ENCODE results near the gene CETN2.
"Not testable (repeated sequence)": the region's sequence is repeated elsewhere in the genome, so short reads cannot be mapped to it uniquely, and the experiment has no call there.

Gene CETN2

DNA sequence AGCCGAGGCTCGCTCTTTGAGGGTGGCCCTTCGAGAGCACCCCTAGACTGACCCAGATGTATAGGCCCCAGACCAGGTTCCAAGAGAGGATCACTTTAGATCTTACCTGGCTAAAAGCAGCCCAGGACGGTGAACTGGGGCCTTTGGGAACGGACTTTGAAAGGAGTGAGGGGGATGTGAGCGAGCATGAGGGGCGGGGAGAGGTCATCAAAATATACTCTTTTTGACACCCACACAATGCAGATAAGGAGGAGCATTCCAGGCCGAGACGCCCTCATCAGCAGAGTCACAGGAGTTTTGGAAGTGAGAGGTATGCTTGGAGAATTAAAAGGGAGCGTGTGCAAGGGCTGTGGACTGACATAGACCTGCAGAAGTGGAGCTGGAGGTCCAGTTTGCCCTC is 834 bp upstream of the CETN2 start:
- DNase-seq: no peak

DNA sequence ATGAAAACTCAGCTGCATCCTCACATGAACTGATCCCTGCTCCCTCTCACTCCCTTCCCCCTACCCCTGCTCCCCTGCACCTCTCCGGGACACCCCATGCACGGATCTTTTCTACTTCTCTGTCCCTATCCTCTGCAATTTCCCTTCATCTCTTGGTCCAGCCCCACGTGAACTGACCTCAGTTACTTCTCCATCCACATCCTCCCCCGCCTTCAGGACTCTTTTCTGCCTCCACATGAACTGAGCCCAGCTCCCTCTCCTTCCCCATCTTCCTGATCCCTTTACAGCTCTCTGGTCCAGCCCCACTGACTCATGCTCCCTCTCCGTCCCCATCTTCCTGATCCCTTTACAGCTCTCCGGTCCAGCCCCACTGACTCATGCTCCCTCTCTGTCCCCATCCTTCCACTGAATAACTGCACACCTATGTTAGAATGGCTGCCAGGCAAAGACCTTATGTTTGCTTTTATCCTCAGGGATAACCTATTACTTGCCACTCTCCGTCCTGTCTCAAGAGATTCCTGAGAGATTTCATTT is 5.6 kb downstream of the CETN2 start:
- DNase-seq: no peak

DNA sequence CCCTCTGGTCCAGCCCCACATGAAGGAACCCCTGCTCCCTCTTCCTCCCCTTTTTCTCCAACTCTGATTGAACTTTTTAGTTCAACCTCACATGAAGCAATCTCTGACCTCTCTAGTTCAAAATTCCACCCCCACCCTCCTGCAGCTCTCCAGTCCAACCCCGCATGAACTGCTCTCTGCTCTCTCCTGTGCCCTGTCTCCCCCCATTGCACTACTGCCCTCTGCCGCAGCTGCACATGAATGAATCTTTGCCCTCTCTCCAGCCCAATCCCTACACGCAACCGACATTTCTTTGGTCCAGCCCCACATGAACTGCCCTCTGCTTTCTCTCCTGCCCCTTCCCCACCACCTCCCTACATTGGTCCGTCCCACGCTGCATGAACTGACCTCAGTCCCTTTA is 6.9 kb downstream of the CETN2 start:
- DNase-seq: no peak

DNA sequence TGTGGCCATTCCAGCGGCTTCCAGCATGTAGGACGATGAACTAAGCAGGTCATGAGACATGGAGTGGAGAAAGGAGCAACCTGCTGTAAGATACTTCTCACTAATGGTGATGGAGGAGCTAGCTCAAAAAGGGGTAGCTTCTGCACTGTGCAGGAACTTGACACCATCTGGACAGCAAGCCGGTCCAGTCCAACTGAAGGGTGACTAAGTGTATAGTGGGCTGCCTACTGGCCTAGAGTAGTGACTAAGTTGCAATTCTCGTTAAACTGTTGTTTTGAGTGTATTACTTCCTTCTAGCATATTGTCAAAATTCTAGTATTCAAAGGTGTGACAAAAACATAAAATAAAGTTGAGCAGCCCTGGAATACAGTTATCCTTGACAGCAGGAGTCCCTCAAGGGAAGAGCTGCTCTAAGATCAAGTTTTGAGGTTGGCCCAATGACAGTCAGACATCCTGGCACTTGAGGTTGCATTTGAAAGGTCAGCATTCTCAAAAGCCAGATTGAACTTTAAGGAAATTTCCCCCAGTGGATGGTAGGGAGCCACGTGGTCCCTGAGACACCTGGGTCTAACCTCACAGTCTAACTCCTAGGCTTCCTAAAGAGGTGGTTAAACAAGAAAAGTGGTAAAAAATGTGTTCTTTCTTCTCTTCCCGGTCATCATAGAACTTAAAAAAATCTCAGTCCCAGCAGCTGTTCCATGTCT is 8.0 kb downstream of the CETN2 start:
- no peak for DNase-seq

DNA sequence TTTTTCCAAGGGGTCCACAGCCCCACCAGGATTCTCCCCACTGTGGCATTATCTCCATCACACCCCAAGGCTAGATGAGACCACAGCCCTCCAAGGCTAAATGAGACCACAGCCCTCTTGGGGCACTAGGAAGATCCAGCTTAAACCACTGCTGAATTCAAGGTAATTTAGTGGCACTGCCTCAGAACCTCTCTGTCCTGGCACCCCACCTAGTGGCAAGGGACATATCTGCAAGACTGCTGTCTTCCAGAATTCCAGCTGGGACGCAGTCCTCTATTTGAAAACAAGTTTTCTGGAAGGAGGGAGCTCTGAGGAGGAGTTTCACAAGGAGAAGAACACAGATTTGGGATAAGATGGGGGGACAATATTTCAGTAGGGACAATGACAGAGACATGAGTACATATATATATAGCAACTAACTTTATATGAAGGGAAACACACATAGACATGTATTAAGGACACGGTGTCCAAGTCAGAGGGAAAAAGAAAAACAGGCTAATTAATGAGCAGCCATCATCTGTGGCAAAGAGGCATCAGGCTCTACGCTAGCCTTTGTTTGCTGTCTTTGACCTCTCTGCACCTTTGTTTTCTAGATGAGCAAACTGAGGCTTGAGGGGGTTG is 9.3 kb downstream of the CETN2 start:
- DNase-seq: peak; percentile 28 to 53

DNA sequence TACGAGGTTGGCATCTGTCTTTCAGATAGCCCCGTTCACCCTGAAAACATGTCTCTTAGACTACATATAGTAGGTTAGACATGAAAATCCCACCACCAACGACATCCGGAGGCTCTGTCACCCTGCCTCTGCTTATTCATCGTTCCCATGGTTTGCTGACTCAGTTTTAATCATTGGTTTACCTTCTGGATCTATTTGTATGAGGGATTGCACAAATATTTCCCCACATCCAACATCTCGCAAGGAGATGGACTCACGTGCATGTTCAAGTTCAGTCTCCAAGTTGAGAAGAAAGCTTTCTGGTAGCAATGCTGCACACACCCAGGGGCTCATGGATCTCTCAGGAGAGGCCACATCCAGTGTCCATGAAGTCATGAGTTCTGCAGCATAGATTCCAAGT is 10.8 kb downstream of the CETN2 start:
- DNase-seq: no peak

DNA sequence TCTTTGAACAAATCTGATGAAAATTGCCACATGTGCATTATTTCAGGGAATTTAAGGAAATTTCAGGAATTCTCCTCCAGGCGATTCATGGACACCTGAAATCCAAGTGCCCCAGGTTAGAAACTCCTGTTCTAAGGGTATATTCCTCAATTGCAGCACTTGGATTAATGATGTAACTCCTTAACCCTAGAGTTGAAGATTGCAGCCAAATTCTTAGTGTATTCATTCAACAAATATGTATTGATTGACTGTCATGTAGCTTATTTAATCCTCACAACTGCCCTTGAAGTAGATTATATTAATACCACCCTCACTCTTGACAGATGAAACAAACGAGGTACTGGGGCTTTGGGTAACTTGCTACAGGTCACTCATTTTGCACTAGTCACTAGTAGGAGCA is 11.3 kb downstream of the CETN2 start:
- no peak for DNase-seq

DNA sequence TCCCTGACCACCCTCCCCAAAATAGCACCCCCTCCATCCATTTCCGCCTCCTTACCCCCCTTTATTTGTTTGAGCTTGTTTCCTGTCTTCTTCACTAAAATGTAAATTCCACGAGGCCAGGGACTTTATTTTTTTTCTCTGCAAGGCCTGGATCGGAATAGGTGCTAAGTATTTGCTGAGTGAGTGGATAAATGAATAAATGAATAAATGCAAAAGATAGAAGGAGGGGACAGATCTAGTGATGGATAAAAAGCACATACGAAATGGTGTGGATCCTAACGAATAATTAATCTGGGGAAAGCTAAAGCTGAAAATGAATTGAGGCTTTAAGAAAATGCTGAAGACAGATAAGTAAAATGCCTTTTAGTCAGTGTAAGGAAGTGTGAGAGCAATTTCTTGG is 12.2 kb downstream of the CETN2 start:
- no peak for DNase-seq

DNA sequence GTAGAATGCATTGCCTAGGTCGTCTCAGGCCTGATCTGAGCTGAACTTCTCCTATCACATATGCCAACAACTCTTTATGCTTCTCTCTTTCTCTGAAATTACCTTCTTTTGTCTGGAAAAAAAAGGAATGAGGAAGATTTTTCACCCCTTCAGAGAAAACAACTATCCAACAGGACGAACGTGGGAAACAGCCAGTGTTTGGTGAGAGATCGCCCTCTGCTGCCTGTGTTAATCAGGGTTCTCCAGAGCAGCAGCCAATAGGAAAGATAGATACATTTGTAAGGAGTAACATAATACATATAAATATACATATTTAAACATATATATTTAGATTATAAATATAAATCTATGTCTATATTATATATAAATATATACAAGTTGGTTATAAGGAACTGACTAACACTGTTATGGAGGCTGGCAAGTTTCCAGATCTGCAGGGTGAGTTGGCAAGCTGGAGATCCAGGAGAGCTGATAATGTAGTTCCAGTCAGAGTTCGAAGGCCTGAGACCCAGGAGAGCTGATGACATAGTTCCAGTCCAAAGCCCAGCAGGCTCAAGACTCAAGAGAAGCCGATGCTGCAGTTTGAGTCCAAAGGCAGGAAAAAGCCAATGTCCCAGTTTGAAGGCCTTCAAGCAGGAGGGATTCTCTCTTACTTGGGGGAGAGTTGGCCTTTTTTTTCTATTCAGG is 13.3 kb downstream of the CETN2 start:
- DNase-seq: peak in 1 of 2 experiments; percentile 14

DNA sequence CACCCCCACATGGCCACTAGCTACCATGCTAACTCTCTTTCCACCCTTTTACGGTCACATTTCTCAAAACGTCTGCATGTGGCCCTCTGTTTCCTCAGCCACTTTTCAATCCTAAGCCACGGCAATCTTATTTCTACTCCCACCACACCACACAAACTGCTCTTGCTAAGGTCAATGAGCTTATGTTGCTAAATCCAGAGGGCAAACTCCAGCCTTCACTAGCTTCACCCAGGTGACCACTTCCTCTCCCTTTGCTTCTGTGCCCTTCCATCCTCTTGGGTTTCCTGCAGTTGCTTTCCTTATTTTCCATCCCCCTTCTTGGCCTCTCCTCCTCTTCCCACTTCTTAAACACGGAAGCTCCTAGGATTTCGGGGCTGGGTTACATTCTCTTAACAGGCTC is 16.5 kb downstream of the CETN2 start:
- DNase-seq: no peak

DNA sequence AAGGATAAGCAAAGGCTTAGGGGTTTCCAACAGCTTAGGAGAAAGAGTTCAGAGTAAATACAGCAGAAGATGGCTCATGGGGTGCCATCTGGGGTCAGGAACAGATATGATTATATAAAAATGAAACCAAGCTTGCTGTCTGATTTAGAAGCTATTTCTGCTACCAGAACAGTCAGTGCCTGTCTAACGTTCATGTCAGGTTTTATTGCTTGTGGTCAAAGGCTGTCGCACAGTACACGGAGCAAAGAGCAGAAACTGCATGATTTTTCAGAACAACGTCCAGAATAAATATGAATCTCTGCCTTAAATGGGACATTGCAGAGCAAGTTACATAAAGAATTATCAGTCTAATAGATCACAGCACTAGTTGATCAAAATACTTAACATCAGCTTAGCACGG is 17.4 kb downstream of the CETN2 start:
- no peak for DNase-seq

DNA sequence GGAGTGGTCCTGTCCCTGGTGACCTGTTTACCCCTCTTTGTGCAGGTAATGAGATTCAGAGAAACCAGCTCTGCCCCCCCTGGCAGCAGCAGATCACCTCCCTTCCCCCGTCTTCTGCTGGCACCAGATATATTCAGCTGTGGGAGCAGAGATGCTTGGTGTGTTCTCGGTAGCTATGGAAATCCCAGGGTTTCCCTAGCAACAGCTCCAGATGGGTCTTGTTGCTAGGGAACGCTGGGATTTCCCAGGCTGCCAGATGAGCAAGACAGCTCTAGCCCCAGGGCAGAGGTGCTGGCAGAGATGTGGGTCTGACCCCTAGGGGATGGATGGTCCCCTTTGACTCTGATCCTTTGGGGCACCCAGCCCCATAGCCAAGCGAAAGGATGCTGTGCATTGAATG is 20.2 kb downstream of the CETN2 start:
- DNase-seq: no peak

DNA sequence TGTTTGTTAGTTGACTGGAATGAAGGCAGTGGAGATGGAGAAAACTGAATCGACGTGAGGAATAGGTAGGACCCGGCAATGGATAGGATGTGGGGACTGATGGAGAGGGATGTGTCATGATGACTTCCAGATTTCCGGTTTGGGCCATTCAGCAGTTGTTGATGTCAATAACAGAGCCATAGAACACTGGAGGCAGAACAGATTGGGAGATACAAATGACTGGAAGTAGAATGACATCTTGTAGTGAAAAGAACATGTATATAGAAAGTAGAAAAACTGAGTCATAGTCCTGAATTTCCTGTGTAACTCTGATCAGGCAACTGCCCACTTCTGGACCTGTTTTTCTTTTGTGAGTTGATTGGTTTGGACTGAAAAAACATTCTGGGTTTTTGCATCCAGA is 24.5 kb downstream of the CETN2 start:
- no peak for DNase-seq

DNA sequence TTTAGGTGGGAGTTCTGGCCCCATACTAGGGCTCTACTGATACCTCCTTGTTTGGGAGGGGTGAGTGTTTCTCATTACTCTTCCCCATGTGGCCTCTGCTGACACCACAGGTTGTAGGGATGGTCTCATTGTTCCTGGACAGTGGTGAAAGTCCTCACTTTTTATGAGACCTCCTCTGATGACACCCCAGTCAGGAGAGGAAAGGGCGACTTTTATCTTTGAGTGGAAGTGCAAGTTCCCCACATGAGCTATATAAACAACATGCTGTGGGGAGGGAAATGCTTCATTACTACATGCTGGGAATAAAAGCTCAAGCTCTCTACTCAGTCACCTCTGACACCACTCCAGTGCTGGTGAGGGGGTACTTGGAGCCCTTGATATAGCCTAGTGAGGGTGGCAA is 31.6 kb downstream of the CETN2 start:
- no peak for DNase-seq

DNA sequence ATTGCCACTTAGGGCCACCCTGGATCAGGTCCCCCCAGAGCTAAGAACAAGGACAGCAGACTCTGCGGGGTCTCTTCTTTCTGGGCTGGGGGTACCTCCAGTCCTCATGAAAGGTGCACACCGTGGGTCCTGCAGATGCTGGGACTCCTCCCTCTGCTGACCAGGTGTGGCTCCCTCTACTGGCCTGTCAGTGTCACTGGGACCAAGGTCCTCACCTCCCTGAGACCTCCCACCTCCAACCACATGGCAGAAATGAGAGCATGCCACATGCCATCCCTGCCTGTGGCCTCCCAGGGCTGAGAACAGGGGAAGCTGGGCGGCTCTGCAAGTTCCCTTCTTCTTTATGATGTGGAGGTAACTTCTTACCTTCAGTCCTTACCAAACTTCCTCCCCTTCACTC is 43.5 kb downstream of the CETN2 start:
- not testable (repeated sequence) for DNase-seq

All from NCI-H2081 (cell line).